HEK293 (cell line): ENCODE measurements around the gene PLCB1.
"Not testable (repeated sequence)": the region's sequence is repeated elsewhere in the genome, so short reads cannot be mapped to it uniquely, and the experiment has no call there.

ENCODE experiments used
- BCL11B ChIP-seq: fragments of 450-650 bp; formaldehyde crosslinking; IDR thresholded peaks from 2 replicates; pipeline ENCODE4 v1.5.1; 2016; ENCODE audit warnings: low read depth, missing biosample characterization, missing genetic modification characterization
- CTCF ChIP-seq: fragments of 450-650 bp; formaldehyde crosslinking; IDR thresholded peaks from 2 replicates; pipeline ENCODE4 v1.5.1; 2016; ENCODE audit warnings: missing biosample characterization, missing genetic modification characterization
- GLI2 ChIP-seq: fragments of 450-650 bp; formaldehyde crosslinking; IDR thresholded peaks from 2 replicates; pipeline ENCODE4; 2017; ENCODE audit warnings: missing biosample characterization, missing genetic modification characterization, low read depth, borderline replicate concordance
- KLF16 ChIP-seq: fragments of 450-650 bp; formaldehyde crosslinking; IDR thresholded peaks from 2 replicates; pipeline ENCODE4 v1.5.1; 2017; ENCODE audit warnings: missing biosample characterization, missing genetic modification characterization
- SCRT2 ChIP-seq: fragments of 450-650 bp; formaldehyde crosslinking; IDR thresholded peaks from 2 replicates; pipeline ENCODE4 v1.5.1; 2016; ENCODE audit warnings: missing biosample characterization, missing genetic modification characterization
- SP2 ChIP-seq: fragments of 450-650 bp; formaldehyde crosslinking; IDR thresholded peaks from 2 replicates; pipeline ENCODE4 v1.5.1; 2016; ENCODE audit warnings: missing biosample characterization, missing genetic modification characterization
- ZNF146 ChIP-seq: fragments of 450-650 bp; formaldehyde crosslinking; IDR thresholded peaks from 2 replicates; pipeline ENCODE4 v1.5.1; 2016; ENCODE audit warnings: missing biosample characterization, missing genetic modification characterization
- ZNF398 ChIP-seq: fragments of 450-650 bp; formaldehyde crosslinking; IDR thresholded peaks from 2 replicates; pipeline ENCODE4 v1.5.1; 2017; ENCODE audit warnings: missing biosample characterization, missing genetic modification characterization
- ZNF658 ChIP-seq: fragments of 450-650 bp; formaldehyde crosslinking; IDR thresholded peaks from 2 replicates; pipeline ENCODE4; 2016; ENCODE audit warnings: missing biosample characterization, missing genetic modification characterization

- not testable (repeated sequence) for TF ChIP-seq SP2 (tag by site-specific recombination); BCL11B; CTCF; ZNF146 (tag by site-specific recombination); ZNF658; ZNF398 (tag by site-specific recombination); KLF16 (tag by site-specific recombination); GLI2 (tag by site-specific recombination); SCRT2 (tag by site-specific recombination)
Measured at GRCh38 chr20:8114612-8115011, 17.5 kb upstream of the PLCB1 start.
